Measurements from ENCODE around the gene PPP2R2B.

The PPP2R2B gene

DNA sequence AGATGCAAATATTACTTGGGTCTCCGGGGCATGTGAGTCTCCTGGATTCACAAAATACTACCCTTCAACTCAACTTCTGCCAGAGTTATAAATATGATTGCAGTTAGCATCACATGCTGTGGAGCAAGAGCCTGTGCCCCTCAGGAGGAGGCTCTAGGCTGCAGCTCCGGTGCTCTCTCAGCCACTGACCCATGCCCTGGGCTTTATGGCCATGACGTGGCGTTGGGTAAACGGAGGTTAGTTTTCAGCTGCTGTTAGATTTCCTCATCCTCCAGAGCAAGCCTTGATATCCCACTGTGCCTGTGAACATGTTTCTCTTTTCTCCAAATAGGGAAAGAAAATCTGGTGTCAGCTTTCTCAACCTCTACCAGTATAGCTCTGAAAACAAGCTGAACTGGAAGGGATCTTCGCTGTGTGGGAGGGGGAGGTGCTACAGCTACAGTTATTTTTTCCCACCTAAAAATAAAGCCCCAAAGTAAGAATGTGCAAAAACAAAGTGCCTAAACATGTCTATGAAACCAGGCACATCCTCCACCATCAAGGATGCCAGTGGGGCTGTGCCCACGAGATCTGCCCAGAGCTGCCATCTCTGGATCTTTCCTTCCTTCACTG, 238.2 kb downstream of the PPP2R2B start:
- Histone ChIP-seq H2AFZ (ENCODE audit: low read length, unreplicated experiment) (no peak overlapping the region), H3K4me1 (ENCODE audit: control insufficient read depth, insufficient read depth, low read length, unreplicated experiment) (no peaks in the 10 kb centered on the region), H3K27me3 (ENCODE audit: insufficient read depth, low read length) (peaks cover 40% of the 10 kb centered on the region), H3K4me3 (ENCODE audit: low read depth, low read length) (no peak overlapping the region), H3K27ac (ENCODE audit: low read depth, low read length) (no peak overlapping the region), H3K79me2 (ENCODE audit: control insufficient read depth, insufficient read depth, low read length, unreplicated experiment) (no peaks in the 10 kb centered on the region), H3K36me3 (ENCODE audit: insufficient read depth, low read length) (no peaks in the 10 kb centered on the region)

- Histone ChIP-seq H3K4me3 (ENCODE audit: low read depth, low read length) (no peak overlapping the region), H3K27ac (ENCODE audit: low read depth, low read length) (no peak overlapping the region), H3K4me1 (ENCODE audit: control insufficient read depth, insufficient read depth, low read length, unreplicated experiment) (no peaks in the 10 kb centered on the region), H3K79me2 (ENCODE audit: control insufficient read depth, insufficient read depth, low read length, unreplicated experiment) (no peaks in the 10 kb centered on the region), H3K36me3 (ENCODE audit: insufficient read depth, low read length) (no peaks in the 10 kb centered on the region), H2AFZ (ENCODE audit: low read length, unreplicated experiment) (no peak overlapping the region), H3K27me3 (ENCODE audit: insufficient read depth, low read length) (peaks cover 37% of the 10 kb centered on the region; the same call in 1 of the 2 replicates)
Observed at GRCh38 chr5:146635443-146635842, 243.1 kb downstream of the PPP2R2B start.

DNA sequence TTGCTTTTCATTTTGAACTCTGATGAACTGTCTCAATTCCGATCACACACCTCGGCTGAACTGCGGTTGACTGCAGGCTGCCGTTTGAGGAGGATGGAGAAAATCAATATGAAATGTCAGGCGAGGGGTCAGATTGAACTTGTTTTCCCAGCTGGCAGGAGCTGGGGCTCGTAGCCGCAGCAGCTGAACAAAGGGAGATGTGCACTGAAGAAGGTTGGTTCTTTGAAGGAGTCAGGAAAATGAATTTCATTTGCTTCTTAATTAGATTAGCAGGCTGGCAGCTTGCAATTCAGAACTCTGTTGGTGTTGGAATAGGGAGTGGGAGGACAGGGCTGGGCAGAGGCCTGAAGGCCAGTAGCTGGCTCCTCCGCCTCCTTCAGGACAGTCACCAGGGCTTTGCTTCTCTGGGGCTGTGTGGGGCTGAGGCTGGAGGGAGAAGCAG, 245.2 kb downstream of the PPP2R2B start:
- H3K36me3 ChIP-seq (ENCODE audit: insufficient read depth, low read length), result no peaks in the 10 kb centered on the region
- H3K4me1 ChIP-seq (ENCODE audit: control insufficient read depth, insufficient read depth, low read length, unreplicated experiment), result no peaks in the 10 kb centered on the region
- no peak overlapping the region for H2AFZ ChIP-seq (ENCODE audit: low read length, unreplicated experiment)
- H3K27me3 ChIP-seq (ENCODE audit: insufficient read depth, low read length), result peaks cover 20% of the 10 kb centered on the region; the same call in 1 of the 2 replicates
- no peak overlapping the region for H3K27ac ChIP-seq (ENCODE audit: low read depth, low read length)
- H3K4me3 ChIP-seq (ENCODE audit: low read depth, low read length), result no peak overlapping the region
- no peaks in the 10 kb centered on the region for H3K79me2 ChIP-seq (ENCODE audit: control insufficient read depth, insufficient read depth, low read length, unreplicated experiment)

DNA sequence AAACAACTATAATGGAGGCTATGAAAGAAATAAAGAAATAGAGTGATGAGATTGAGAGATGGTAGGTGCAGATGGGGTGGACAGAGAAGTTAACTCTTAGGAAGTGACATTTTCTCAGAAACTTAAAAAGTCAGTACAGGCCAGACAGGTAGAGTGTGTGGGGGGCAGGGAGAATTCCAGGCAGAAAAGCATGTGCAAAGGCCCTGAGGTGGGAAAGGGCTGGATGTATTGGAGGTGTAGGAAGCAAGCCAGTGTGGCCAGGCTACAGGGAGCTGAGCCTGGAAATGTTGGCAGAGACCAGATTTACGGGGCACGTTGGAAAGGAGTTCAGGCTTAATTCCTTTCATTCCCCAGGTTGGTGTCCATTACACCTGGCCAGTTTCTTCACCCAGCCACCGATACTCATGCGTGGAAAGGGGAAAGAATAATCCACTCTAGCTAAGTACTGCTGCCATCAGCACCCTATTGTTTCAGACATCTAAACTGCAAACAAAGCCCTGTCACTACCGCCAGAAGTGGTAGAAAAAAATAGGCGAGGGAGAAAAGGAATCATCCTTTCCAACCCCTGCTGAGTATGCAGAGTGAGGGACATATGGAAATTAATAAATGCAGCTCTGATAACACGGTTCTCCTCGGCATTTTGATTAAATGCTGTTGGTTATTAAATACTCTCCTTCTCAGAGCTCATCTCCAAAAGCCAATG, 245.8 kb downstream of the PPP2R2B start:
- Histone ChIP-seq H3K36me3 (ENCODE audit: insufficient read depth, low read length) (no peaks in the 10 kb centered on the region), H3K4me3 (ENCODE audit: low read depth, low read length) (no peak overlapping the region), H3K27me3 (ENCODE audit: insufficient read depth, low read length) (peaks cover 14% of the 10 kb centered on the region; the same call in 1 of the 2 replicates), H3K79me2 (ENCODE audit: control insufficient read depth, insufficient read depth, low read length, unreplicated experiment) (no peaks in the 10 kb centered on the region), H3K4me1 (ENCODE audit: control insufficient read depth, insufficient read depth, low read length, unreplicated experiment) (no peaks in the 10 kb centered on the region), H3K27ac (ENCODE audit: low read depth, low read length) (no peak overlapping the region), H2AFZ (ENCODE audit: low read length, unreplicated experiment) (no peak overlapping the region)

- H3K27me3 ChIP-seq (ENCODE audit: insufficient read depth, low read length), result peaks cover 9% of the 10 kb centered on the region; the same call in 1 of the 2 replicates
- no peak overlapping the region for H3K4me3 ChIP-seq (ENCODE audit: low read depth, low read length)
- no peak overlapping the region for H3K27ac ChIP-seq (ENCODE audit: low read depth, low read length)
Observed at GRCh38 chr5:146630472-146630871, 248.1 kb downstream of the PPP2R2B start.

DNA sequence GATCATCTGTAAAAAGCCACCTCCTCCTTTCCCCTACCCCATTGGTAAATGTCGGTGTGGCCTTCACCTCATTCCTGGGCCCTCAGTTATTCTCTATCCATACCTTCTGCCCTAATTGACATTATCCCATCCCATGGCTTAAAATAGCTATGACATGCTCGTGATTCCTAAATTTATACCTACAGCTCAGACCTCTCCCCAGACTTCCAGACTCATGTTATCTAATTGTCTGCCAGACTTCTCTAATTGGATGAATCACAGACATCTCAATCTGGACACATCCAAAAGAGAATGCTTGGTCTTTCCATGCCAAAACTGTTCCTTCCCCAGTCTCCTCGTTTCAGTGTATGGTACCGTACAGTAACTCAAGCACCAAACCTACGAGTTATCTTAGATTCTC, 249.6 kb downstream of the PPP2R2B start:
- H3K4me1 ChIP-seq (ENCODE audit: control insufficient read depth, insufficient read depth, low read length, unreplicated experiment), result no peaks in the 10 kb centered on the region
- no peak overlapping the region for H3K27ac ChIP-seq (ENCODE audit: low read depth, low read length)
- peaks cover 8% of the 10 kb centered on the region; the same call in 1 of the 2 replicates for H3K27me3 ChIP-seq (ENCODE audit: insufficient read depth, low read length)
- H3K36me3 ChIP-seq (ENCODE audit: insufficient read depth, low read length), result no peaks in the 10 kb centered on the region
- no peaks in the 10 kb centered on the region for H3K79me2 ChIP-seq (ENCODE audit: control insufficient read depth, insufficient read depth, low read length, unreplicated experiment)
- H2AFZ ChIP-seq (ENCODE audit: low read length, unreplicated experiment), result no peak overlapping the region
- no peak overlapping the region for H3K4me3 ChIP-seq (ENCODE audit: low read depth, low read length)

More at GRCh38 chr5:146630472-146630871, 248.1 kb downstream of the PPP2R2B start:
- Histone ChIP-seq H3K4me1 (ENCODE audit: control insufficient read depth, insufficient read depth, low read length, unreplicated experiment) (no peaks in the 10 kb centered on the region), H3K36me3 (ENCODE audit: insufficient read depth, low read length) (no peaks in the 10 kb centered on the region), H3K79me2 (ENCODE audit: control insufficient read depth, insufficient read depth, low read length, unreplicated experiment) (no peaks in the 10 kb centered on the region), H2AFZ (ENCODE audit: low read length, unreplicated experiment) (no peak overlapping the region)

DNA sequence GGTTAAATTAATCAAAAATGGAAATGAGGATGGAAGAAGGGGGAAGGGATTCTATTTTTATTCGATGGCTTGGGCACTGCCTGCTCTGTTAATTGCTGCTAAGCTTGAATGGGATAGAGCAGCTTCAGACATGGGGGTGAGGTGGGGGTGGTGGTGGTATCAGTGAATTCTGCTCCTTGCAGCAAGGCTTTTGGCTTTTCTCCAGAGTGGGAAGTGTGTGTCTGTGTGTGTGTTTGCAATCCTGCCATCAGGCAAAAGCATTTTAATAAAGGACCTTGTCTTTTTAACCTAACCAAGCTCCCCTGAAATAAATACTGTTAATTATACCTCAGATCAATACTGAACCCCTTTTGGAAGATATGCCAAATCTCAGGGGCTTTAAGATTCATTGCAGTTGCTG, 251.6 kb downstream of the PPP2R2B start:
- peaks cover 10% of the 10 kb centered on the region; the same call in 1 of the 2 replicates for H3K27me3 ChIP-seq (ENCODE audit: insufficient read depth, low read length)
- H3K79me2 ChIP-seq (ENCODE audit: control insufficient read depth, insufficient read depth, low read length, unreplicated experiment), result no peaks in the 10 kb centered on the region
- H3K27ac ChIP-seq (ENCODE audit: low read depth, low read length), result no peak overlapping the region
- H3K36me3 ChIP-seq (ENCODE audit: insufficient read depth, low read length), result no peaks in the 10 kb centered on the region
- H3K4me1 ChIP-seq (ENCODE audit: control insufficient read depth, insufficient read depth, low read length, unreplicated experiment), result no peaks in the 10 kb centered on the region
- H2AFZ ChIP-seq (ENCODE audit: low read length, unreplicated experiment), result no peak overlapping the region
- no peak overlapping the region for H3K4me3 ChIP-seq (ENCODE audit: low read depth, low read length)

DNA sequence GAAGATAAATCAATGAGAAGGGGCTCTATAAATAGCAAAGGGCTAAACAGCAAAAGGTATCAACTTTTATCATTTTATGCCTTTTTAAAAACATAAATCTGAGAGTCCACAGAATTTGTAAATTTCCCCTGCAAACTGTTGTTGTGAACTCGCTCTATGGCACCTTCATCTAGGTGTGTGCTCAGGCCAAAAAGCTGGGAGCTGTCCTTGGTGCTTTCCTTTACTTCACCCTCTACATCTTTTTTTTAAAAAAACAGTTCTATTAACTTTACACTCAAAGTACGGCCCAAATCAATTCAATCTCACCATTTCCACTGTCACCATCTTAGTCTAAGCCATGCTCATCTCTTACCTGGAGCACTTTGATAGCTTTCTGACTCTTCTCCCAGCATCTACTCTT, 254.4 kb downstream of the PPP2R2B start:
- no peak overlapping the region for H2AFZ ChIP-seq (ENCODE audit: low read length, unreplicated experiment)
- H3K4me3 ChIP-seq (ENCODE audit: low read depth, low read length), result no peak overlapping the region
- H3K27ac ChIP-seq (ENCODE audit: low read depth, low read length), result no peak overlapping the region
- no peaks in the 10 kb centered on the region for H3K79me2 ChIP-seq (ENCODE audit: control insufficient read depth, insufficient read depth, low read length, unreplicated experiment)
- H3K4me1 ChIP-seq (ENCODE audit: control insufficient read depth, insufficient read depth, low read length, unreplicated experiment), result no peaks in the 10 kb centered on the region
- H3K27me3 ChIP-seq (ENCODE audit: insufficient read depth, low read length), result peaks cover 23% of the 10 kb centered on the region; the same call in 1 of the 2 replicates
- H3K36me3 ChIP-seq (ENCODE audit: insufficient read depth, low read length), result no peaks in the 10 kb centered on the region

- H3K4me3 ChIP-seq (ENCODE audit: low read depth, low read length), result no peak overlapping the region
- H2AFZ ChIP-seq (ENCODE audit: low read length, unreplicated experiment), result no peak overlapping the region
- H3K4me1 ChIP-seq (ENCODE audit: control insufficient read depth, insufficient read depth, low read length, unreplicated experiment), result no peaks in the 10 kb centered on the region
- no peaks in the 10 kb centered on the region for H3K79me2 ChIP-seq (ENCODE audit: control insufficient read depth, insufficient read depth, low read length, unreplicated experiment)
- H3K36me3 ChIP-seq (ENCODE audit: insufficient read depth, low read length), result no peaks in the 10 kb centered on the region
- no peak overlapping the region for H3K27ac ChIP-seq (ENCODE audit: low read depth, low read length)
- peaks cover 27% of the 10 kb centered on the region; the same call in 1 of the 2 replicates for H3K27me3 ChIP-seq (ENCODE audit: insufficient read depth, low read length)
Observed at GRCh38 chr5:146623666-146624065, 254.9 kb downstream of the PPP2R2B start.

- peaks cover 27% of the 10 kb centered on the region; the same call in 1 of the 2 replicates for H3K27me3 ChIP-seq (ENCODE audit: insufficient read depth, low read length)
- H3K79me2 ChIP-seq (ENCODE audit: control insufficient read depth, insufficient read depth, low read length, unreplicated experiment), result no peaks in the 10 kb centered on the region
- no peak overlapping the region for H3K4me3 ChIP-seq (ENCODE audit: low read depth, low read length)
- no peak overlapping the region for H2AFZ ChIP-seq (ENCODE audit: low read length, unreplicated experiment)
- no peaks in the 10 kb centered on the region for H3K36me3 ChIP-seq (ENCODE audit: insufficient read depth, low read length)
- no peak overlapping the region for H3K27ac ChIP-seq (ENCODE audit: low read depth, low read length)
- no peaks in the 10 kb centered on the region for H3K4me1 ChIP-seq (ENCODE audit: control insufficient read depth, insufficient read depth, low read length, unreplicated experiment)
Observed at GRCh38 chr5:146623009-146623408, 255.5 kb downstream of the PPP2R2B start.

GRCh38 chr5:146622391-146622790, 256.2 kb downstream of the PPP2R2B start:
- peaks cover 27% of the 10 kb centered on the region; the same call in 1 of the 2 replicates for H3K27me3 ChIP-seq (ENCODE audit: insufficient read depth, low read length)
- no peak overlapping the region for H3K4me3 ChIP-seq (ENCODE audit: low read depth, low read length)
- H3K4me1 ChIP-seq (ENCODE audit: control insufficient read depth, insufficient read depth, low read length, unreplicated experiment), result no peaks in the 10 kb centered on the region
- no peak overlapping the region for H3K27ac ChIP-seq (ENCODE audit: low read depth, low read length)
- H3K36me3 ChIP-seq (ENCODE audit: insufficient read depth, low read length), result no peaks in the 10 kb centered on the region
- H3K79me2 ChIP-seq (ENCODE audit: control insufficient read depth, insufficient read depth, low read length, unreplicated experiment), result no peaks in the 10 kb centered on the region
- no peak overlapping the region for H2AFZ ChIP-seq (ENCODE audit: low read length, unreplicated experiment)

All from ACC112 (cell line).